GM21360 (cell line): ENCODE measurements around the gene RIC8A.

Experiments used
- ATAC-seq: cut with Tn5 transposase; IDR thresholded peaks from one replicate; pipeline ENCODE4 v1.9.1; 2021; ENCODE audit warnings: mild to moderate bottlenecking, moderate library complexity; ENCODE audit not compliant: unreplicated experiment

The RIC8A gene

GRCh38 chr11:240315-240714 is 32.8 kb downstream of the RIC8A start:
- no peak for ATAC-seq

GRCh38 chr11:241634-242033 is 34.1 kb downstream of the RIC8A start:
- no peak for ATAC-seq

GRCh38 chr11:244376-244775 is 36.9 kb downstream of the RIC8A start:
- ATAC-seq: no peak

GRCh38 chr11:249062-249461 is 41.6 kb downstream of the RIC8A start:
- no peak for ATAC-seq

- no peak for ATAC-seq
Measured at GRCh38 chr11:250274-250673, 42.8 kb downstream of the RIC8A start.

- ATAC-seq: no peak
Measured at GRCh38 chr11:250740-251299, 43.3 kb downstream of the RIC8A start.

GRCh38 chr11:251550-251949 is 44.0 kb downstream of the RIC8A start:
- no peak for ATAC-seq

GRCh38 chr11:252666-253065 is 45.2 kb downstream of the RIC8A start:
- ATAC-seq: no peak

- ATAC-seq: no peak
Measured at GRCh38 chr11:253160-253885, 45.8 kb downstream of the RIC8A start.

- no peak for ATAC-seq
Measured at GRCh38 chr11:253886-254270, 46.4 kb downstream of the RIC8A start.

GRCh38 chr11:255176-255575 is 47.7 kb downstream of the RIC8A start:
- ATAC-seq: no peak

GRCh38 chr11:255816-256215 is 48.3 kb downstream of the RIC8A start:
- no peak for ATAC-seq

- ATAC-seq: no peak
Measured at GRCh38 chr11:256952-257737, 49.6 kb downstream of the RIC8A start.

- ATAC-seq: no peak
Measured at GRCh38 chr11:257766-258493, 50.4 kb downstream of the RIC8A start.

GRCh38 chr11:259413-259812 is 51.9 kb downstream of the RIC8A start:
- ATAC-seq: no peak

GRCh38 chr11:261624-262023 is 54.1 kb downstream of the RIC8A start:
- ATAC-seq: no peak
